H9 (cell line): Measurements from ENCODE around the gene MYBBP1A. TPM values are rescaled to one million over a fixed set of nuclear protein-coding genes. Genes with fewer than 3 reads are reported as not detected.

Experiments used
- DNase-seq: peaks from one replicate; pipeline ENCODE4 v3.0.0-alpha.2; 2017
- H2AFZ ChIP-seq: one replicate; pipeline ENCODE4 v1.6.1; 2013; ENCODE audit warnings: mild to moderate bottlenecking, low read length, control low read depth, moderate library complexity
- H2AK5ac ChIP-seq: 2 replicates; pipeline ENCODE4 v1.6.1; 2013; ENCODE audit warnings: low read length, control low read depth, mixed read lengths; ENCODE audit not compliant: insufficient read length
- H2BK120ac ChIP-seq: one replicate; pipeline ENCODE4 v1.6.1; 2013; ENCODE audit warnings: low read depth, mild to moderate bottlenecking, low read length, control low read depth, inconsistent platforms; ENCODE audit not compliant: poor library complexity, severe bottlenecking
- H2BK12ac ChIP-seq: 2 replicates; pipeline ENCODE4 v1.6.1; 2013; ENCODE audit warnings: low read length, control low read depth, mixed read lengths, low read depth; ENCODE audit not compliant: insufficient read length
- H2BK15ac ChIP-seq: 2 replicates; pipeline ENCODE4 v1.6.1; 2013; ENCODE audit warnings: low read depth, low read length, control low read depth
- H2BK20ac ChIP-seq: one replicate; pipeline ENCODE4 v1.6.1; 2013; ENCODE audit warnings: low read depth, mild to moderate bottlenecking, low read length, control low read depth, inconsistent platforms; ENCODE audit not compliant: poor library complexity, severe bottlenecking
- H2BK5ac ChIP-seq: 2 replicates; pipeline ENCODE4 v1.6.1; 2013; ENCODE audit warnings: low read length, control low read depth, mixed read lengths; ENCODE audit not compliant: insufficient read length
- H3K14ac ChIP-seq: 2 replicates; pipeline ENCODE4 v1.6.1; 2013; ENCODE audit warnings: low read length, control low read depth; ENCODE audit not compliant: insufficient read depth
- H3K18ac ChIP-seq: 2 replicates; pipeline ENCODE4 v1.6.1; 2013; ENCODE audit warnings: low read depth, mild to moderate bottlenecking, mixed read lengths, low read length, control low read depth; ENCODE audit not compliant: insufficient read length
- H3K23ac ChIP-seq: 2 replicates; pipeline ENCODE4 v1.6.1; 2013; ENCODE audit warnings: low read length, control low read depth, mixed read lengths, low read depth; ENCODE audit not compliant: insufficient read length
- H3K23me2 ChIP-seq: 2 replicates; pipeline ENCODE4 v1.6.1; 2013; ENCODE audit warnings: low read depth, mild to moderate bottlenecking, mixed read lengths, low read length, control low read depth; ENCODE audit not compliant: insufficient read length, poor library complexity, severe bottlenecking
- H3K27ac ChIP-seq: 2 replicates; pipeline ENCODE4 v1.5.1; 2013; ENCODE audit warnings: low read length, control low read depth, mixed read lengths, low read depth; ENCODE audit not compliant: insufficient read length
- H3K27me3 ChIP-seq: 2 replicates; pipeline ENCODE4 v1.6.1; 2013; ENCODE audit warnings: low read length, control low read depth, inconsistent platforms; ENCODE audit not compliant: insufficient read depth
- H3K4ac ChIP-seq: 2 replicates; pipeline ENCODE4 v1.6.1; 2013; ENCODE audit warnings: low read depth, mild to moderate bottlenecking, control low read depth, inconsistent platforms, low read length, moderate library complexity
- H3K4me1 ChIP-seq: 2 replicates; pipeline ENCODE4 v1.6.1; 2013; ENCODE audit warnings: low read length, control low read depth, inconsistent platforms; ENCODE audit not compliant: insufficient read depth
- H3K4me2 ChIP-seq: 2 replicates; pipeline ENCODE4 v1.6.1; 2013; ENCODE audit warnings: low read length, control low read depth, mixed read lengths; ENCODE audit not compliant: insufficient read length, insufficient read depth
- H3K56ac ChIP-seq: 2 replicates; pipeline ENCODE4 v1.6.1; 2013; ENCODE audit warnings: low read depth, mild to moderate bottlenecking, mixed read lengths, low read length, control low read depth; ENCODE audit not compliant: insufficient read length
- H3K79me1 ChIP-seq: 2 replicates; pipeline ENCODE4 v1.6.1; 2013; ENCODE audit warnings: low read depth, mild to moderate bottlenecking, moderate library complexity, low read length, control low read depth, inconsistent platforms; ENCODE audit not compliant: insufficient read depth, poor library complexity, severe bottlenecking
- H3K79me2 ChIP-seq: 2 replicates; pipeline ENCODE4 v1.6.1; 2013; ENCODE audit warnings: low read length, control low read depth, inconsistent platforms; ENCODE audit not compliant: insufficient read depth
- H3K9ac ChIP-seq: 2 replicates; pipeline ENCODE4 v1.6.1; 2013; ENCODE audit warnings: low read length, control low read depth, mixed read lengths; ENCODE audit not compliant: insufficient read length; ENCODE audit errors: extremely low read depth
- H3K9me3 ChIP-seq: one replicate; pipeline ENCODE4 v1.6.1; 2013; ENCODE audit warnings: low read depth, low read length, inconsistent platforms; ENCODE audit not compliant: control insufficient read depth
- H3T11ph ChIP-seq: one replicate; pipeline ENCODE4 v1.6.1; 2013; ENCODE audit warnings: mild to moderate bottlenecking, low read length, control low read depth, inconsistent platforms
- H4K20me1 ChIP-seq: one replicate; pipeline ENCODE4 v1.6.1; 2013; ENCODE audit not compliant: control insufficient read depth, insufficient read length, insufficient read depth
- H4K5ac ChIP-seq: 2 replicates; pipeline ENCODE4 v1.6.1; 2013; ENCODE audit warnings: low read depth, mild to moderate bottlenecking, mixed read lengths, low read length, control low read depth; ENCODE audit not compliant: insufficient read length
- H4K8ac ChIP-seq: replicated peaks from 2 replicates; pipeline ENCODE4 v1.6.1; 2013; ENCODE audit warnings: low read length, control low read depth, mixed read lengths, low read depth; ENCODE audit not compliant: insufficient read length
- H4K91ac ChIP-seq: 2 replicates; pipeline ENCODE4 v1.6.1; 2013; ENCODE audit warnings: low read depth, mild to moderate bottlenecking, moderate library complexity, mixed read lengths, low read length, control low read depth; ENCODE audit not compliant: insufficient read length
- H3K27ac Mint-ChIP-seq, 3 experiments: 2 replicates in 2 of 3; 3 replicates in 1 of 3; pipeline ENCODE4 v1.8.0; 2020 to 2021; ENCODE audit warnings: mixed read lengths in 3 of 3, mild to moderate bottlenecking in 1 of 3, moderate library complexity in 1 of 3
- H3K27me3 Mint-ChIP-seq: 2 replicates; pipeline ENCODE4 v1.8.0; 2021; ENCODE audit warnings: low read depth, mild to moderate bottlenecking, moderate library complexity, mixed read lengths
- H3K36me3 Mint-ChIP-seq, 3 experiments: 2 replicates in 2 of 3; 3 replicates in 1 of 3; pipeline ENCODE4 v1.8.0; 2020 to 2021; ENCODE audit warnings: low read depth in 3 of 3, mixed read lengths in 3 of 3; ENCODE audit not compliant: insufficient read depth in 1 of 3
- H3K4me1 Mint-ChIP-seq, 2 experiments: 2 replicates each; pipeline ENCODE4 v1.8.0; 2020; ENCODE audit warnings: mixed read lengths in 2 of 2
- H3K4me3 Mint-ChIP-seq, 2 experiments: 2 replicates in 1 of 2; 3 replicates in 1 of 2; pipeline ENCODE4 v1.8.0; 2020 to 2021; ENCODE audit warnings: mild to moderate bottlenecking in 2 of 2, mixed read lengths in 2 of 2, moderate library complexity in 1 of 2
- H3K9me3 Mint-ChIP-seq, 2 experiments: 2 replicates in 1 of 2; 3 replicates in 1 of 2; pipeline ENCODE4 v1.8.0; 2020; ENCODE audit warnings: mild to moderate bottlenecking in 2 of 2, mixed read lengths in 2 of 2, moderate library complexity in 1 of 2
- CTCF ChIP-seq: fragments of 200-600 bp; sonication (generic); conservative IDR thresholded peaks from 3 replicates; pipeline ENCODE4 v1.8.0; 2021; ENCODE audit warnings: antibody characterized with exemption, mild to moderate bottlenecking
- WGBS: extraction: QIAGEN DNeasy Blood & Tissue Kit; methylation state at CpG from one replicate; pipeline ENCODE4 v1.1.7; 2013; ENCODE audit warnings: missing lambda C conversion rate, low lambda C conversion rate, mixed read lengths; ENCODE audit not compliant: insufficient read length; ENCODE audit errors: extremely low coverage; 5-methylcytosine and 5-hydroxymethylcytosine counted together
- total RNA-seq: library from RNA; stranded (reverse); gene quantifications from 2 replicates; pipeline ENCODE4 v1.2.1, GENCODE V29; 2021

Gene MYBBP1A
- total RNA-seq, 1 experiment from 2014 or later, result 181 TPM

GRCh38 chr17:4602041-4602440 lies 46.9 kb upstream of the MYBBP1A start:
- TF ChIP-seq CTCF, result no peak
- Histone ChIP-seq H3K23me2 (no peaks in the 10 kb centered on the region), H2AFZ (no peak overlapping the region), H4K91ac (no peak overlapping the region), H4K8ac (no peak overlapping the region), H2BK5ac (no peak overlapping the region), H3K27me3 (no peaks in the 10 kb centered on the region), H2AK5ac (no peak overlapping the region), H2BK12ac (no peak overlapping the region), H2BK120ac (no peak overlapping the region), H3K27ac (no peak overlapping the region), H3K18ac (no peak overlapping the region), H3K4ac (no peak overlapping the region), H3K79me2 (no peaks in the 10 kb centered on the region), H3K14ac (no peak overlapping the region), H2BK15ac (no peak overlapping the region), H2BK20ac (no peak overlapping the region), H3K4me1 (peaks cover 3% of the 10 kb centered on the region; the same call in 1 of the 2 replicates), H3K79me1 (no peaks in the 10 kb centered on the region), H3K4me2 (no peak overlapping the region), H3K56ac (no peak overlapping the region), H3K9me3 (no peaks in the 10 kb centered on the region), H3K23ac (no peak overlapping the region), H4K5ac (no peak overlapping the region), H4K20me1 (no peaks in the 10 kb centered on the region), H3K9ac (no peak overlapping the region), H3T11ph (no peak overlapping the region)
- peaks cover 0 to 2% (median 0%) of the 10 kb centered on the region in 3 experiments; a peak in 1 of 7 replicates for H3K36me3 Mint-ChIP-seq
- H3K9me3 Mint-ChIP-seq, result peaks cover 0 to 1% of the 10 kb centered on the region in 2 experiments; a peak in 2 of 5 replicates
- H3K4me1 Mint-ChIP-seq, result peaks cover 27 to 48% of the 10 kb centered on the region in 2 experiments
- H3K4me3 Mint-ChIP-seq, result no peak overlapping the region
- peaks cover 14% of the 10 kb centered on the region for H3K27me3 Mint-ChIP-seq
- DNase-seq, result no peak
- no peak overlapping the region for H3K27ac Mint-ChIP-seq
- WGBS, result no CpG with 5 or more reads among the region's 5 CpGs
